ENCODE measurements around the gene OR1I1.

Gene OR1I1

DNA sequence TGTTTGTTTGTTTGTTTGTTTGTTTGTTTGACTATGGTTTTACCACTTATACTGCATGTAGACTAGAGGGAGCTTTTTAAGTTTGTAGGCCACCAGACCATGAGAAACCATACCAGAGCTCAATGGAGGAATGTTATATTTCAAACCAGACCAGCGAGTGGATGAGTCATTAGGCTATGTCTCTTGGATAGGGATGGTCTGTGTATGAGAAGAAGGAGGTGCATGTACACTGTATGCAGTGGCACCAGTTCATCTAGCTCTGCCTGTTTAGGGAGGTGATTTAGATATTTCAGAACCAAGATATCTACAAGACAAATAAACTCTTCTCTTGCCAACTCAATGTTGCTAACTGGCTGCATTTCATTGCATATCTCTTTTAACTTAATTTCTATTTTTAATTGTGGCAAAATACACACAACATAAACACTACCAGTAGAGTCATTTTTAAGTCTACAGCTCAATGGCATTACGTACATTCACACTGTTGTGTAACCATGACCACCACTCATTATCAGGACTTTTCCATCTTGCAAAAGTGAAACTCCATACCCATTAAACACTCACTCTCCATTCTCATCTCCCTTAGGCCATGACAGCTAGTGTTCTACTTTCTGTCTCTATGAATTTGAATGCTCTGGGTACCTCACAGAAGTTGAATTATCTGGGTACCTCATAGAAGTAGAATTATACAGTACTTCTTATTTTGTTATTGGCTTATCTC, 54.4 kb downstream of the OR1I1 start:
- intact Hi-C loops (cut with DNase I; ENCODE audit: low total_unique reads): no loop called here
- Histone ChIP-seq H3K27me3 (no peaks in the 10 kb centered on the region), H3K4me3 (no peak overlapping the region), H3K36me3 (no peaks in the 10 kb centered on the region), H3K4me1 (no peaks in the 10 kb centered on the region), H3K9me3 (peaks cover 0 to 6% (median 0%) of the 10 kb centered on the region in 3 donors), H3K27ac (no peak overlapping the region)
- TF ChIP-seq CTCF (IDR thresholded peaks at IDR 0.05): no peak
- no peak for DNase-seq

DNA sequence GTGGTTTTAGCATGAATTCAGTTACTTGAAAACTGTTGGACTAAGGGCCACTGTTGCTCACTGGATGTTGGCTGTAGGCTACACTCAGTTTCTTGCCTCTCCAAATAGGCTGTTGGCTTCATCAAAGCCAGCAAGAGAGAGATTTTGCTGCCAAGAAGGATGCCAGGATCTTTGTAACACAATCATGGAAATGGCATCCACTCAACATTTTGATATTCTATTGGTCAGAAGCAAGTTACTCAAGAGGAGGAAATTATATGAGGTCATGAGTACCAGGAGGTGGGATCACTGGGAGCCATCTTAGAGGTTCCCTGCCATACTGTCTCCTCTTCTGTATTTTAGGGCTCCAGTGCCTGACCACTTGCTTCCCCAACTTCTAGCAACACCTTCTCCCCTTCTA, 55.8 kb downstream of the OR1I1 start:
- H3K27ac ChIP-seq: no peak overlapping the region
- no peaks in the 10 kb centered on the region for H3K36me3 ChIP-seq
- no peak for TF ChIP-seq CTCF (IDR thresholded peaks at IDR 0.05)
- H3K9me3 ChIP-seq: peaks cover 0 to 6% (median 0%) of the 10 kb centered on the region in 3 donors
- intact Hi-C loops (cut with DNase I; ENCODE audit: low total_unique reads): no loop called here
- no peaks in the 10 kb centered on the region for H3K4me1 ChIP-seq
- no peak overlapping the region for H3K4me3 ChIP-seq
- no peaks in the 10 kb centered on the region for H3K27me3 ChIP-seq
- DNase-seq: no peak

DNA sequence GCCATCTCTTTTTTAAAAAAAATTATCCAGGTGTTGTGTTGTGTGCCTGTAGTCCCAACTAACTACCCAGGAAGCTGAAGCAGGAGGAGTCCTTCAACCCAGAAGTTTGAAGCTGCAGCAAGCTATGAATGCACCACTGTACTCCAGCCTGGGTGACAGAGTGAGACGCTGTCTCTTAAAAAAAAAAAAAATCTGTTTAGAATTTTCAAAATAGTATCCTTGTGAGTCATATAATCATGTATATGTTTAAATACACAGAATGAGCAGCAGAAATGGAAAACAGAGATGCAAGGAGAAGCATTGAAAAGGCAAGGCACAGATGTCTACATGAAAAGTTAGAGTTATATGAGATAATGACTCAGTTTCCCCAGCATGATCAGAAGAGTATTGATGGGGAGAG, 56.4 kb downstream of the OR1I1 start:
- no peak overlapping the region for H3K27ac ChIP-seq
- TF ChIP-seq CTCF (IDR thresholded peaks at IDR 0.05): no peak

GRCh38 chr19:15141143-15141542, 59.1 kb downstream of the OR1I1 start:
- Histone ChIP-seq H3K9me3 (peaks cover 0 to 6% (median 0%) of the 10 kb centered on the region in 3 donors), H3K4me3 (no peak overlapping the region), H3K4me1 (peaks cover 0 to 2% (median 0%) of the 10 kb centered on the region in 4 donors), H3K27ac (no peak overlapping the region), H3K27me3 (no peaks in the 10 kb centered on the region), H3K36me3 (no peaks in the 10 kb centered on the region)
- no peak for DNase-seq
- intact Hi-C loops (cut with DNase I; ENCODE audit: low total_unique reads): no loop called here
- TF ChIP-seq CTCF (IDR thresholded peaks at IDR 0.05): no peak

More for the DNA sequence above, 56.4 kb downstream of the OR1I1 start:
- Histone ChIP-seq H3K27me3 (no peaks in the 10 kb centered on the region), H3K4me1 (no peaks in the 10 kb centered on the region), H3K9me3 (peaks cover 0 to 6% (median 0%) of the 10 kb centered on the region in 3 donors), H3K36me3 (no peaks in the 10 kb centered on the region), H3K4me3 (no peak overlapping the region)
- intact Hi-C loops (cut with DNase I; ENCODE audit: low total_unique reads): no loop called here
- DNase-seq: no peak

- DNase-seq: no peak
- H3K36me3 ChIP-seq: no peaks in the 10 kb centered on the region
- intact Hi-C loops (cut with DNase I; ENCODE audit: low total_unique reads): no loop called here
These were observed 60.3 kb downstream of the OR1I1 start for GRCh38 chr19:15142313-15142712.

More at GRCh38 chr19:15142313-15142712, 60.3 kb downstream of the OR1I1 start:
- Histone ChIP-seq H3K27ac (no peak overlapping the region), H3K4me1 (peaks cover 0 to 5% (median 0%) of the 10 kb centered on the region in 4 donors), H3K9me3 (peaks cover 0 to 6% (median 0%) of the 10 kb centered on the region in 3 donors), H3K4me3 (no peak overlapping the region), H3K27me3 (no peaks in the 10 kb centered on the region)
- no peak for TF ChIP-seq CTCF (IDR thresholded peaks at IDR 0.05)
